NCI-H146 treated with DMSO at 0.1 percent for 48 hours (cell line): ENCODE results near the gene RASGRF1.

ENCODE experiments used
- DNase-seq: peaks from one replicate; lab custom pipeline; 2025; ENCODE audit not compliant: unreplicated experiment; lab: John Stamatoyannopoulos, UW

Gene RASGRF1

GRCh38 chr15:79101866-79102581 lies 11.4 kb upstream of the RASGRF1 start:
- DNase-seq: no peak

- DNase-seq: no peak
Measured at GRCh38 chr15:79099692-79100091, 9.1 kb upstream of the RASGRF1 start.

- no peak for DNase-seq
Measured at GRCh38 chr15:79094611-79095021, 4.0 kb upstream of the RASGRF1 start.

- DNase-seq: no peak
Measured at GRCh38 chr15:79093352-79093935, 2.9 kb upstream of the RASGRF1 start.

GRCh38 chr15:79092382-79092781 lies 1.8 kb upstream of the RASGRF1 start:
- no peak for DNase-seq

GRCh38 chr15:79091204-79091867 lies 756 bp upstream of the RASGRF1 start:
- no peak for DNase-seq

GRCh38 chr15:79089890-79090486 lies 592 bp downstream of the RASGRF1 start:
- no peak for DNase-seq

GRCh38 chr15:79089331-79089889 lies 1.2 kb downstream of the RASGRF1 start:
- no peak for DNase-seq

- no peak for DNase-seq
Measured at GRCh38 chr15:79088426-79089205, 2.0 kb downstream of the RASGRF1 start.

GRCh38 chr15:79086814-79087213 lies 3.8 kb downstream of the RASGRF1 start:
- DNase-seq: no peak

- peak; percentile 77 for DNase-seq
Measured at GRCh38 chr15:79084308-79084968, 6.1 kb downstream of the RASGRF1 start.

- DNase-seq: no peak
Measured at GRCh38 chr15:79083154-79083553, 7.4 kb downstream of the RASGRF1 start.

GRCh38 chr15:79082363-79083070 lies 8.1 kb downstream of the RASGRF1 start:
- no peak for DNase-seq

- DNase-seq: no peak
Measured at GRCh38 chr15:79078763-79079410, 11.7 kb downstream of the RASGRF1 start.

GRCh38 chr15:79078003-79078402 lies 12.6 kb downstream of the RASGRF1 start:
- no peak for DNase-seq

- no peak for DNase-seq
Measured at GRCh38 chr15:79076661-79077060, 13.9 kb downstream of the RASGRF1 start.

GRCh38 chr15:79075256-79075655 lies 15.3 kb downstream of the RASGRF1 start:
- no peak for DNase-seq

- DNase-seq: no peak
Measured at GRCh38 chr15:79073336-79073735, 17.2 kb downstream of the RASGRF1 start.

GRCh38 chr15:79071901-79072300 lies 18.7 kb downstream of the RASGRF1 start:
- DNase-seq: no peak
